Measurements from ENCODE around the gene YIF1B. TPM values are rescaled to one million over a fixed set of nuclear protein-coding genes. Genes with fewer than 3 reads are reported as not detected.

YIF1B gene
- total and polyA plus RNA-seq, 9 of the 15 experiments (the other 6 are each of a cell fraction or from before 2014, with no cell fraction given), result 8.5 to 586 (median 323) TPM

DNA sequence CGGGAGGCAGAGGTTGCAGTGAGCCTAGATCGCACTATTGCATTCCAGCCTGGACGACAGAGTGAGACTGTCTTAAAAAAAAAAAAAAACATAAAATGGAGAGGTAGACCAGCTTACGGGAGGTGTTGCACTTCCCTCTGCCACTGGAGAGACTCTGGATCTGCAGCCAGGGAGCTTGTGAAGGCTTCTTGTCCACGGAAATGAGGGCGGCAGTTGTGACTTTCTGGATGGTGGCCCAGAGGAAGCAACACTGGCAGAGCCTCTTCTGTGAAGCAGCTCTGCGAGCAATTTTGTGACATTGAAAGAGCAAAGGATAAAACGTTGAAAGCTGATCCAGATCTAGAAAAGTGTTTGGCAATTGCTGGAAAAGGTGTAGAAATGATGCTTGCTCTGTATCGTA lies 41.0 kb downstream of the YIF1B start:
- Histone ChIP-seq H3K9me3 (replicated peaks; ENCODE audit: control insufficient read depth, insufficient read depth, low read depth, low read length) (no peaks in the 10 kb centered on the region), H3K4me1 (replicated peaks in 1 of 2; ENCODE audit: control insufficient read depth in 2 of 2, insufficient read depth in 2 of 2, low read length in 2 of 2) (peaks cover 21 to 26% of the 10 kb centered on the region in 2 experiments), H3K79me2 (ENCODE audit: control insufficient read depth, insufficient read depth, low read length) (no peaks in the 10 kb centered on the region), H3K4me2 (ENCODE audit: insufficient read depth, low read length) (no peak overlapping the region), H2AFZ (ENCODE audit: low read depth, low read length) (peak overlapping the region; percentile 56; the same call in 1 of the 2 replicates), H3K27ac (ENCODE audit: extremely low read depth, low read depth, low read length) (no peak overlapping the region), H3K4me3 (no peak overlapping the region), H4K20me1 (replicated peaks; ENCODE audit: control insufficient read depth, insufficient read depth, low read length) (no peaks in the 10 kb centered on the region), H3K9me1 (ENCODE audit: control insufficient read depth, insufficient read depth, low read length) (no peaks in the 10 kb centered on the region), H3K9ac (ENCODE audit: insufficient read depth in 1 of 2, low read depth in 2 of 2, low read length in 2 of 2) (peak overlapping the region in 1 of 2 experiments; percentile 37; a peak in 1 of 4 replicates), H3K27me3 (ENCODE audit: control insufficient read depth in 2 of 2, insufficient read depth in 2 of 2, low read length in 2 of 2) (no peaks in the 10 kb centered on the region), H3K36me3 (ENCODE audit: control insufficient read depth, insufficient read depth, low read length) (no peaks in the 10 kb centered on the region)
- no TSS peak for BruUV-seq (replicated peaks)
- FAIRE-seq, result no peak
- TF ChIP-seq ZNF75A (CRISPR knock-in tag; IDR thresholded peaks at IDR 0.05) (no peak), TCFL5 (CRISPR knock-in tag; conservative IDR thresholded peaks at IDR 0.05) (no peak), ZBTB43 (CRISPR knock-in tag; IDR thresholded peaks at IDR 0.05) (no peak), POLR2H (tag; IDR thresholded peaks at IDR 0.05; ENCODE audit: low read depth) (no peak), ZEB2 (IDR thresholded peaks at IDR 0.05) (no peak), ZFP91 (CRISPR knock-in tag; IDR thresholded peaks at IDR 0.05) (no peak)
- in situ Hi-C loops (cut with MboI), result no loop called here
- ATAC-seq, result no peak
- POLR2A ChIA-PET, result interaction anchor here (0.6 to 1.5 kb wide), 4 partner anchors 10 to 99 kb away, joined by 3 to 4 read pairs (median 3); no protein-coding TSS in a partner anchor
- no peak for DNase-seq (ENCODE audit: extremely low read depth in 1 of 4, low spot score in 3 of 4)
- CTCF ChIA-PET (ENCODE audit: low intra/inter-chr PET ratio), result no interaction called here
- WGBS (ENCODE audit: insufficient coverage, low coverage, missing lambda C conversion rate), result 58% methylated on average over 8 of the region's 9 CpGs
- intact Hi-C loops (cut with micrococcal nuclease), result no loop called here

Data from K562 (cell line).